ENCODE data around the gene CLEC2D. TPM values are rescaled to one million over a fixed set of nuclear protein-coding genes. Genes with fewer than 3 reads are reported as not detected.
"Not testable (repeated sequence)": the region's sequence is repeated elsewhere in the genome, so short reads cannot be mapped to it uniquely, and the experiment has no call there.

CLEC2D gene
- total and polyA plus RNA-seq, 2 donors (not counting 3 experiments of a cell fraction or from before 2014, with no cell fraction given), result 1.8 to 4.1 TPM

DNA sequence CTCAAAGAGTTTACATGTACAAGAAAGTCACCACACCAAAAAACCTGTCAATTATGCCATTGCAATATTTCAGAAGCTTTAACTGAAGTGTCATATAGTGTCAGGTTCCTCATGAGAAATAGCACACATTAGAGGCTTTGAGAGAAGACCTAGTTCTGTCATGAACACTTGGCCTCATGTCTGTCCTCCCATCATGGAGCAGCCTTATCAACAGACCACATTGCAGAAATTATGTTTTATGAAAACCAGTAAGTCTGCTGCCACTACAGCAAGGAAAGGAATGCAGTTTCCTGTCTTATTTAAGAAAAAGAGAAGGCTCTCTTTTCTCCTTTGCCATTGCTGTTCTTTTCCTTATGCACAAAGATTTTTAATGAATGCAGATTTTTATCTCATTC lies 26.2 kb upstream of the CLEC2D start:
- Histone ChIP-seq H3K9ac (replicated peaks; ENCODE audit: extremely low read depth, insufficient read depth, low read length) (no peak overlapping the region), H3K79me2 (ENCODE audit: control insufficient read depth, insufficient read depth, low read length) (no peaks in the 10 kb centered on the region), H4K20me1 (replicated peaks; ENCODE audit: control insufficient read depth, extremely low read depth, insufficient read depth, low read length) (no peaks in the 10 kb centered on the region), H3K4me2 (ENCODE audit: insufficient read depth, low read length) (no peak overlapping the region), H3K9me3 (replicated peaks; ENCODE audit: control insufficient read depth, insufficient read depth, low read length) (no peaks in the 10 kb centered on the region), H3K36me3 (ENCODE audit: control insufficient read depth in 2 of 2, extremely low read depth in 1 of 2, insufficient read depth in 2 of 2, low read length in 2 of 2) (no peaks in the 10 kb centered on the region), H3K27me3 (ENCODE audit: control insufficient read depth in 2 of 2, insufficient read depth in 2 of 2, low read length in 2 of 2) (no peaks in the 10 kb centered on the region), H3K4me3 (replicated peaks in 1 of 3; ENCODE audit: insufficient read depth in 1 of 3, low read depth in 1 of 3, low read length in 3 of 3) (no peak overlapping the region), H3K27ac (ENCODE audit: insufficient read depth, low read depth, low read length) (no peak overlapping the region), H2AFZ (ENCODE audit: low read depth, low read length) (no peak overlapping the region), H3K4me1 (ENCODE audit: control insufficient read depth, extremely low read depth, insufficient read depth, low read length) (peaks cover 8% of the 10 kb centered on the region), H3K9me1 (replicated peaks; ENCODE audit: control insufficient read depth, extremely low read depth, insufficient read depth, low read length) (no peaks in the 10 kb centered on the region)
- dilution Hi-C loops (cut with MboI; ENCODE audit: extremely low pct_ligation_motif_present, low sequenced_read_pairs) (no loop called here), intact Hi-C loops (cut with micrococcal nuclease) (no loop called here)
- TF ChIP-seq POLR2AphosphoS5 (IDR thresholded peaks at IDR 0.05; ENCODE audit: insufficient read depth, low read depth, low read length) (no peak), GATA2 (IDR thresholded peaks at IDR 0.05; ENCODE audit: insufficient read depth, insufficient read length, low read depth, low read length) (no peak), POLR2A (IDR thresholded peaks at IDR 0.05; ENCODE audit: low read depth, low read length) (no peak), FOS (IDR thresholded peaks at IDR 0.05; ENCODE audit: borderline replicate concordance, insufficient read depth, low read length) (no peak), EZH2 (IDR thresholded peaks at IDR 0.05; ENCODE audit: borderline replicate concordance, low read depth, low read length, severe bottlenecking) (no peak), MYC (IDR thresholded peaks at IDR 0.05; ENCODE audit: low read depth, low read length) (no peak), JUN (IDR thresholded peaks at IDR 0.05; ENCODE audit: borderline replicate concordance, insufficient read depth, insufficient read length, low read depth) (no peak)
- TF ChIP-seq, protein P1, sequence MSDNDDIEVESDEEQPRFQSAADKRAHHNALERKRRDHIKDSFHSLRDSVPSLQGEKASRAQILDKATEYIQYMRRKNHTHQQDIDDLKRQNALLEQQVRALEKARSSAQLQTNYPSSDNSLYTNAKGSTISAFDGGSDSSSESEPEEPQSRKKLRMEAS (IDR thresholded peaks at IDR 0.05; ENCODE audit: insufficient read depth, insufficient read length), result no peak
- TF ChIP-seq, protein P2, sequence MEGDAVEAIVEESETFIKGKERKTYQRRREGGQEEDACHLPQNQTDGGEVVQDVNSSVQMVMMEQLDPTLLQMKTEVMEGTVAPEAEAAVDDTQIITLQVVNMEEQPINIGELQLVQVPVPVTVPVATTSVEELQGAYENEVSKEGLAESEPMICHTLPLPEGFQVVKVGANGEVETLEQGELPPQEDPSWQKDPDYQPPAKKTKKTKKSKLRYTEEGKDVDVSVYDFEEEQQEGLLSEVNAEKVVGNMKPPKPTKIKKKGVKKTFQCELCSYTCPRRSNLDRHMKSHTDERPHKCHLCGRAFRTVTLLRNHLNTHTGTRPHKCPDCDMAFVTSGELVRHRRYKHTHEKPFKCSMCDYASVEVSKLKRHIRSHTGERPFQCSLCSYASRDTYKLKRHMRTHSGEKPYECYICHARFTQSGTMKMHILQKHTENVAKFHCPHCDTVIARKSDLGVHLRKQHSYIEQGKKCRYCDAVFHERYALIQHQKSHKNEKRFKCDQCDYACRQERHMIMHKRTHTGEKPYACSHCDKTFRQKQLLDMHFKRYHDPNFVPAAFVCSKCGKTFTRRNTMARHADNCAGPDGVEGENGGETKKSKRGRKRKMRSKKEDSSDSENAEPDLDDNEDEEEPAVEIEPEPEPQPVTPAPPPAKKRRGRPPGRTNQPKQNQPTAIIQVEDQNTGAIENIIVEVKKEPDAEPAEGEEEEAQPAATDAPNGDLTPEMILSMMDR (IDR thresholded peaks at IDR 0.05; ENCODE audit: extremely low read depth in 1 of 2, insufficient read depth in 1 of 2, low read depth in 1 of 2, low read length in 2 of 2), result no peak
- BruUV-seq (replicated peaks), result no TSS peak
- FAIRE-seq, result peak; percentile 47
- ChIA-PET CTCF (no interaction called here), POLR2A (no interaction called here)
- DNase-seq (ENCODE audit: low read depth, low spot score), result no peak

DNA sequence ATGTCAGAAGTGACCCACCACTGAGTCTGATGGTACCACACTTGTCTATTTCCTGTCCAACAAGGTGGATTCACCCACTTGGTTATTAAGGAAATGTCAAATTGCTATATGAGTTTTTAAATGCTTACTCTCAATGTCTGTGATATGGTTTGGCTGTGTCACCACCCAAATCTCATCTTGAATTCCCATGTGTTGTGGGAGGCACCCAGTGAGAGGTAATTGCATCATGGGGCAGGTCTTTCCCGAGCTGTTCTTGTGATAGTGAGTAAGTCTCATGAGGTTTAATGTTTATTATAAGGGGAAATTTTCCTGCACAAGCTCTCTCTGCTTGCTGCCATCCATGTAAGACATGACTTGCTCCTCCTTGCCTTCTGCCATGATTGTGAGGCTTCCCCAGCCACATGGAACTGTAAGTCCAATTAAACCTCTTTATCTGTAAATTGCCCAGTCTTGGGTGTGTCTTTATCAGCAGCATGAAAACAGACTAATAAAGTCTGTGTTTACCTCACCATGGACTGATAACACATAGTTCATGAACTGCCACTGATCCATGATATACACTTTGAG lies 24.4 kb upstream of the CLEC2D start:
- H3K4me3 ChIP-seq (replicated peaks in 1 of 3; ENCODE audit: insufficient read depth in 1 of 3, low read depth in 1 of 3, low read length in 3 of 3); POLR2A ChIA-PET; H2AFZ ChIP-seq (ENCODE audit: low read depth, low read length); H3K27me3 ChIP-seq (ENCODE audit: control insufficient read depth in 2 of 2, insufficient read depth in 2 of 2, low read length in 2 of 2); intact Hi-C loops (cut with micrococcal nuclease); H3K27ac ChIP-seq (ENCODE audit: insufficient read depth, low read depth, low read length); DNase-seq (ENCODE audit: low read depth, low spot score); CTCF ChIA-PET; BruUV-seq (replicated peaks); H4K20me1 ChIP-seq (replicated peaks; ENCODE audit: control insufficient read depth, extremely low read depth, insufficient read depth, low read length); H3K9ac ChIP-seq (replicated peaks; ENCODE audit: extremely low read depth, insufficient read depth, low read length); H3K9me3 ChIP-seq (replicated peaks; ENCODE audit: control insufficient read depth, insufficient read depth, low read length); H3K36me3 ChIP-seq (ENCODE audit: control insufficient read depth in 2 of 2, extremely low read depth in 1 of 2, insufficient read depth in 2 of 2, low read length in 2 of 2); FAIRE-seq; dilution Hi-C loops (cut with MboI; ENCODE audit: extremely low pct_ligation_motif_present, low sequenced_read_pairs); H3K9me1 ChIP-seq (replicated peaks; ENCODE audit: control insufficient read depth, extremely low read depth, insufficient read depth, low read length); H3K4me2 ChIP-seq (ENCODE audit: insufficient read depth, low read length); H3K79me2 ChIP-seq (ENCODE audit: control insufficient read depth, insufficient read depth, low read length): not testable (repeated sequence)
- H3K4me1 ChIP-seq (ENCODE audit: control insufficient read depth, extremely low read depth, insufficient read depth, low read length), result peaks cover 26% of the 10 kb centered on the region

All from endothelial cell of umbilical vein (primary cell).